Body of pancreas (tissue), 4 donors: ENCODE data around the gene DLG3.

Source experiments
- CTCF ChIP-seq, 7 experiments: fragments of 450-650 bp in 4 of 7; fragments of 200-600 bp in 3 of 7; sonication (generic) in 3 of 7; IDR thresholded peaks; one replicate each; pipeline ENCODE4 v1.5.1; 2016 to 2019; ENCODE audit warnings: antibody characterized with exemption in 7 of 7
- POLR2A ChIP-seq, 3 donors: fragments of 450-650 bp; IDR thresholded peaks; one replicate each; pipeline ENCODE4 v1.6.1; 2016; ENCODE audit warnings: antibody characterized with exemption in 3 of 3, mild to moderate bottlenecking in 2 of 3

GRCh38 chrX:70468709-70469108 lies 24.1 kb downstream of the DLG3 start:
- no peak for TF ChIP-seq CTCF (IDR thresholded peaks at IDR 0.05)
- no peak for TF ChIP-seq POLR2A (IDR thresholded peaks at IDR 0.05)
